ENCODE data around the gene CDKN1A.

GRCh38 chr6:36698871-36699271, 20.4 kb downstream of the CDKN1A start:
- TF ChIP-seq PRDM1 (tag by site-specific recombination; IDR thresholded peaks at IDR 0.05), result no peak
- no peak for TF ChIP-seq CTCF (tag by site-specific recombination; IDR thresholded peaks at IDR 0.05)
- no peak for TF ChIP-seq IKZF3 (tag by site-specific recombination; IDR thresholded peaks at IDR 0.05)
- no peak for TF ChIP-seq ZNF202 (tag by site-specific recombination; IDR thresholded peaks at IDR 0.05; ENCODE audit: borderline replicate concordance)
- TF ChIP-seq ZEB2 (tag by site-specific recombination; IDR thresholded peaks at IDR 0.05), result no peak
